ENCODE data around the gene GFRA1. TPM values are rescaled to one million over a fixed set of nuclear protein-coding genes. Genes with fewer than 3 reads are reported as not detected.

The GFRA1 gene
- total RNA-seq, 1 donor, result under 0.01 TPM

Other genes starting within 250 kb of the GFRA1 start
- not detected for gene CCDC172, start 51.2 kb upstream of the GFRA1 start, total RNA-seq
- not detected for gene PNLIPRP3, start 154.6 kb upstream of the GFRA1 start, total RNA-seq

Data from hematopoietic multipotent progenitor cell (in vitro differentiated cells).